Uterus (tissue), 2 donors: ENCODE results near the gene PSG6.
"Not testable (repeated sequence)": the region's sequence is repeated elsewhere in the genome, so short reads cannot be mapped to it uniquely, and the experiment has no call there.

Experiments used
- POLR2A ChIP-seq, 2 donors: fragments of 450-650 bp; IDR thresholded peaks; one replicate each; pipeline ENCODE4 v1.6.1; 2016; ENCODE audit warnings: antibody characterized with exemption in 2 of 2, mild to moderate bottlenecking in 1 of 2, moderate library complexity in 1 of 2
- TF ChIP-seq, protein P1 (sequence below), 4 experiments: fragments of 200-600 bp in 2 of 4; fragments of 450-650 bp in 2 of 4; sonication (generic) in 2 of 4; IDR thresholded peaks; one replicate each; pipeline ENCODE4 v1.5.1; 2016 to 2019; ENCODE audit warnings: antibody characterized with exemption in 4 of 4, mild to moderate bottlenecking in 2 of 4, moderate library complexity in 1 of 4

DNA sequence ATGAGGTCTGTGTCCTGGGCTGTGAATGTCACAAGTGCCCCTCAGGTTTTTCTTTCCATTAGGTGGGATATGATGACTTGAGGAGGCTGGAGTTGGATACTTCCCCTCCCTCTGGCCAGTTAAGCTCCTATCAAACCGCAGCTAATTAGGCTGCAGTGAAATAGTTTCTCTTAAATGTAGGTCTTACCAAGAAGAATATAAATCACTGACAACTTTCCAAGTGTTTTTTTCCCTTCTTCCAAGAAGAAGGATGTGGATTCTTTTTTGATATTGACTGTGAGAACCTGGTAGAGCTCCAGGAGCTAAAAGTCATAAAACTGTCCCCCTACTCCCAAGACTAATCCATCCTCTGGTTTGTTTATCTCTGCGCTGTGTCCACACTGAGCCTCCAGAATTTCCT, 33.8 kb upstream of the PSG6 start:
- TF ChIP-seq, protein P1, sequence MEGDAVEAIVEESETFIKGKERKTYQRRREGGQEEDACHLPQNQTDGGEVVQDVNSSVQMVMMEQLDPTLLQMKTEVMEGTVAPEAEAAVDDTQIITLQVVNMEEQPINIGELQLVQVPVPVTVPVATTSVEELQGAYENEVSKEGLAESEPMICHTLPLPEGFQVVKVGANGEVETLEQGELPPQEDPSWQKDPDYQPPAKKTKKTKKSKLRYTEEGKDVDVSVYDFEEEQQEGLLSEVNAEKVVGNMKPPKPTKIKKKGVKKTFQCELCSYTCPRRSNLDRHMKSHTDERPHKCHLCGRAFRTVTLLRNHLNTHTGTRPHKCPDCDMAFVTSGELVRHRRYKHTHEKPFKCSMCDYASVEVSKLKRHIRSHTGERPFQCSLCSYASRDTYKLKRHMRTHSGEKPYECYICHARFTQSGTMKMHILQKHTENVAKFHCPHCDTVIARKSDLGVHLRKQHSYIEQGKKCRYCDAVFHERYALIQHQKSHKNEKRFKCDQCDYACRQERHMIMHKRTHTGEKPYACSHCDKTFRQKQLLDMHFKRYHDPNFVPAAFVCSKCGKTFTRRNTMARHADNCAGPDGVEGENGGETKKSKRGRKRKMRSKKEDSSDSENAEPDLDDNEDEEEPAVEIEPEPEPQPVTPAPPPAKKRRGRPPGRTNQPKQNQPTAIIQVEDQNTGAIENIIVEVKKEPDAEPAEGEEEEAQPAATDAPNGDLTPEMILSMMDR (IDR thresholded peaks at IDR 0.05) = not testable (repeated sequence)
- TF ChIP-seq POLR2A (IDR thresholded peaks at IDR 0.05) = not testable (repeated sequence)
